Activated naive CD4-positive, alpha-beta T cell (primary cell): ENCODE measurements around the gene ADD1.
"Not testable (repeated sequence)": the region's sequence is repeated elsewhere in the genome, so short reads cannot be mapped to it uniquely, and the experiment has no call there.

Experiments used
- DNase-seq, 4 experiments: peaks; one replicate each; lab custom pipeline; 2025; lab: John Stamatoyannopoulos, UW

Gene ADD1

GRCh38 chr4:2886622-2887021, 43.0 kb downstream of the ADD1 start:
- DNase-seq: no peak

GRCh38 chr4:2887343-2887742, 43.7 kb downstream of the ADD1 start:
- no peak for DNase-seq

- DNase-seq: no peak
Observed at GRCh38 chr4:2888886-2889285, 45.2 kb downstream of the ADD1 start.

GRCh38 chr4:2891294-2891693, 47.6 kb downstream of the ADD1 start:
- DNase-seq: no peak

- DNase-seq: no peak
Observed at GRCh38 chr4:2893772-2894171, 50.1 kb downstream of the ADD1 start.

GRCh38 chr4:2898001-2898400, 54.4 kb downstream of the ADD1 start:
- DNase-seq: no peak

GRCh38 chr4:2900741-2901140, 57.1 kb downstream of the ADD1 start:
- DNase-seq: no peak

- DNase-seq: no peak
Observed at GRCh38 chr4:2901186-2901585, 57.5 kb downstream of the ADD1 start.

GRCh38 chr4:2902126-2902525, 58.5 kb downstream of the ADD1 start:
- DNase-seq: no peak

GRCh38 chr4:2905544-2905943, 61.9 kb downstream of the ADD1 start:
- no peak for DNase-seq

- DNase-seq: no peak
Observed at GRCh38 chr4:2906218-2906617, 62.6 kb downstream of the ADD1 start.

- DNase-seq: no peak
Observed at GRCh38 chr4:2907226-2907625, 63.6 kb downstream of the ADD1 start.

GRCh38 chr4:2907706-2908293, 64.2 kb downstream of the ADD1 start:
- no peak for DNase-seq

GRCh38 chr4:2908686-2909085, 65.0 kb downstream of the ADD1 start:
- DNase-seq: no peak

GRCh38 chr4:2909583-2909982, 65.9 kb downstream of the ADD1 start:
- DNase-seq: no peak

GRCh38 chr4:2910409-2910808, 66.8 kb downstream of the ADD1 start:
- DNase-seq: no peak

GRCh38 chr4:2911868-2912267, 68.2 kb downstream of the ADD1 start:
- no peak for DNase-seq

GRCh38 chr4:2913168-2913567, 69.5 kb downstream of the ADD1 start:
- no peak for DNase-seq

GRCh38 chr4:2914256-2915126, 70.8 kb downstream of the ADD1 start:
- no peak for DNase-seq

- no peak for DNase-seq
Observed at GRCh38 chr4:2915789-2916188, 72.1 kb downstream of the ADD1 start.

GRCh38 chr4:2916696-2917095, 73.1 kb downstream of the ADD1 start:
- DNase-seq: not testable (repeated sequence)

- DNase-seq: not testable (repeated sequence)
Observed at GRCh38 chr4:2918300-2918699, 74.7 kb downstream of the ADD1 start.

- not testable (repeated sequence) for DNase-seq
Observed at GRCh38 chr4:2918714-2919113, 75.1 kb downstream of the ADD1 start.
